HUES48 (cell line): ENCODE measurements around the gene TNIP1.

Experiments used
- H3K27ac ChIP-seq: one replicate; pipeline ENCODE4 v1.7.0; 2013; ENCODE audit warnings: low read depth, low read length, inconsistent platforms
- H3K27me3 ChIP-seq: 2 replicates; pipeline ENCODE4 v1.6.1; 2013; ENCODE audit warnings: mild to moderate bottlenecking, low read length; ENCODE audit not compliant: control insufficient read depth, insufficient read depth
- H3K36me3 ChIP-seq: 2 replicates; pipeline ENCODE4 v1.6.1; 2013; ENCODE audit warnings: low read length; ENCODE audit not compliant: control insufficient read depth, insufficient read depth
- H3K4me1 ChIP-seq: 2 replicates; pipeline ENCODE4 v1.6.1; 2013; ENCODE audit warnings: mild to moderate bottlenecking, low read length; ENCODE audit not compliant: control insufficient read depth, insufficient read depth
- H3K4me3 ChIP-seq: 2 replicates; pipeline ENCODE4 v1.5.1; 2013; ENCODE audit warnings: mild to moderate bottlenecking, low read depth, low read length
- H3K9ac ChIP-seq: 2 replicates; pipeline ENCODE4 v1.6.1; 2013; ENCODE audit warnings: mild to moderate bottlenecking, low read depth, low read length, moderate library complexity
- H3K9me3 ChIP-seq: 2 replicates; pipeline ENCODE4 v1.6.1; 2013; ENCODE audit warnings: low read length; ENCODE audit not compliant: control insufficient read depth, insufficient read depth

TNIP1 gene

DNA sequence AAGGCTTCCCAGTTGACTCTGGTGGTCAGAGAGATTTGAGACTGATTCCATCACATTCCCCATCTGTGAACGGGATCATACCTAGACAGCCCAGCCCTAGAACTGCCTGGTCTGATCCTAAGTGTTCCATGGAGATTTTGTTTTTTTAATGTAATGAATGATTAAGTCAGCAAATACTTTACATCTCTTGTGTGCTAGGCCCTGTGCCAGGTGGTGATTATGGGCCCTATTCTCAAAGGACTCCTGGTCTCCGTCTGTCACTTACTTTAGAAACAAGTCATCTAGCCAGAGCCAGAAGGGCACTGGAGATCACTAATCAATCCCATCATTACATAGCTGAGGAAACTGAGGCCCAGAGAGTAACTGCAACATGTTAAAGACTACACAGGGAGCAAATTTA is 61.5 kb downstream of the TNIP1 start:
- Histone ChIP-seq H3K9ac (no peak overlapping the region), H3K4me3 (no peak overlapping the region), H3K27ac (no peak overlapping the region), H3K36me3 (no peaks in the 10 kb centered on the region), H3K4me1 (peaks cover 4% of the 10 kb centered on the region), H3K27me3 (peaks cover 32% of the 10 kb centered on the region), H3K9me3 (no peaks in the 10 kb centered on the region)

DNA sequence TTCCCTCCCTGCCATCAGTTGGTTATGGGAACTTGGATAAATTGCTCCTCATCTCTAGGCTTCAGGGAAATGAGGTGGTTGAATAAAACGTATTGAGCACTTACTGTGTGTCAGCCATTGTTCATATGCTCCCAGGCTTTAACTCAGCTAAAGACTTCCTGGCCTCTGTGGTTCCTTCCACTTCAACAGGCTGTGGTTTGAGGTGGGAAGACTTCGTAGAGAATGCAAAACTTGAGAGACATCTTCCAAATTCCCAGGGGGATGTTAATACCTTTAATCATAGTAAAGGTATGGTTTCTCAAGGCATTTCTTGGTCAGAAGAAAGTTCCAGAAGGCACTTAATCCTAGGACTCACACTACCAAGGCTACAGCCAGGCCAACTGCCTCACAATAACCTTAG is 62.0 kb downstream of the TNIP1 start:
- peaks cover 32% of the 10 kb centered on the region for H3K27me3 ChIP-seq
- no peak overlapping the region for H3K27ac ChIP-seq
- H3K4me3 ChIP-seq, result no peak overlapping the region
- peaks cover 4% of the 10 kb centered on the region for H3K4me1 ChIP-seq
- H3K9me3 ChIP-seq, result no peaks in the 10 kb centered on the region
- H3K36me3 ChIP-seq, result no peaks in the 10 kb centered on the region
- no peak overlapping the region for H3K9ac ChIP-seq

DNA sequence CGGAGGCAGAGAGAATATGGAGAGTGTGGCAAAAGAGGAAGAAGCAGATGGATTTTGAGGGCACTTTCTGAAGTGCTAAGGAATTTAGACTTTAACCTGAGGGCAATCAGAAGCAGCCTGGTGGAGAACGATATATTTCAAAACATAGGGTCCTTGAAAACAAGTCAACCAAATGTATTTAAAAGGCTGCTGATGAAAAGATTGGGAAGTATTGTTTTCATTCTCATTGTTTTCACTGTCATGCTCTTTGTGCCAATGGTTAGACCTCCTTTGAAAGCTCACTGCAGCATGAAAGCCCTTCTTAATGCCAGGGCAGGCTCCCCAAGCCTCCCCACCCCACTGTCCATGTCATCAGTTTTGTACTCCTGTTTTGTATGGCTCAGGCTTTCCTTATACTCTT is 62.9 kb downstream of the TNIP1 start:
- peaks cover 4% of the 10 kb centered on the region for H3K4me1 ChIP-seq
- peaks cover 32% of the 10 kb centered on the region for H3K27me3 ChIP-seq
- no peaks in the 10 kb centered on the region for H3K9me3 ChIP-seq
- H3K9ac ChIP-seq, result no peak overlapping the region
- H3K4me3 ChIP-seq, result no peak overlapping the region
- H3K27ac ChIP-seq, result no peak overlapping the region
- H3K36me3 ChIP-seq, result no peaks in the 10 kb centered on the region

DNA sequence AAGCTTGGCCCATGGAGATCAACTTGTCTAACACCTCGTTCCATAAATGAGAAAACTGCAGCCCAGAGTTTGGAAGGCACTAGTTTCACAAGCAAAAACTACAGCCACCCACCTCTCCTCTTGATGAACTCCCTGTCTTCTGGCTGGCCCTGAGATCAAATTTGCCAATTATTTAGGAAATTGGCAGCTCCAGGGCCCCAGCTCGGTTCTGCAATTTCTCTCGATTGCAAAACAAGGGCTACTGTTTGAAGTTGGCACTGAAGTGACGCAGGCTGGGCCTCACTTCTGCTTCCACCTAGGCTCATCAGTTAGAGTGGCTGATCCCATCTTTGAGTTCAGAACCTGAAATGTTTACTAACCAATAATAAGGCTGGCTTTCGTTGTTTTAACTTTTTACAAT is 64.1 kb downstream of the TNIP1 start:
- Histone ChIP-seq H3K36me3 (no peaks in the 10 kb centered on the region), H3K4me1 (peaks cover 4% of the 10 kb centered on the region), H3K9me3 (no peaks in the 10 kb centered on the region)

DNA sequence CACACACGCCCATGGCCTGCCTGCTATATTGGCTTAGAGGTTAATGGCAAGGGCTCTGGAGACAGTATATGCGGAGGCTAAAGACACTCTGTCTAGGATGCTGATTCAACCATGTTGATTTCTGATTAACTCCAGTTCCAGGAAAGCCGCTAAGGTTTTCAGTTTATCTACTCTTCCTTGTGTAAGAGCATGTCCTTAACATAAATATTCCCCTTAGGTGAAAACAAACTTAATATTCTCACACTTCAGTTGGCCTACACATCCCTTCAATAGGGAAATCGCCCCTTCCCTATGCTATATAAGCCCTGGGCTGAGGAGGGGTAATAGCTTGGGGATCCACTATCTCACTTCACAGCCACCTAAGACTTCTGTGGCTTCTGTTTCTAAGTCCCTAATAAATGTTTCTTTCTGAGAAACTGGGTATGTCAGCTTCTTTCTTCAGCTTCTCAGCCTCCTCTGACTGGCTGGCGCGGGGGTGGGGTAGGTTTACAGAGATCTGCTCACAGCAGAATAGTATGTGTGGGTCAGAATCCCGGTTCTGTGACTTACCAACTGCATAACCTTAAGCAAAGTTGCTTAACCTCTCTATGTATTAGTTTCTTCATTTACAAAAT is 64.8 kb downstream of the TNIP1 start:
- H3K27ac ChIP-seq, result no peak overlapping the region
- no peaks in the 10 kb centered on the region for H3K36me3 ChIP-seq
- H3K4me1 ChIP-seq, result peaks cover 2% of the 10 kb centered on the region
- peaks cover 18% of the 10 kb centered on the region for H3K27me3 ChIP-seq
- no peak overlapping the region for H3K9ac ChIP-seq
- no peaks in the 10 kb centered on the region for H3K9me3 ChIP-seq
- H3K4me3 ChIP-seq, result no peak overlapping the region

More for the DNA sequence above, 64.1 kb downstream of the TNIP1 start:
- no peak overlapping the region for H3K9ac ChIP-seq
- H3K27ac ChIP-seq, result no peak overlapping the region
- peaks cover 24% of the 10 kb centered on the region for H3K27me3 ChIP-seq
- H3K4me3 ChIP-seq, result no peak overlapping the region

DNA sequence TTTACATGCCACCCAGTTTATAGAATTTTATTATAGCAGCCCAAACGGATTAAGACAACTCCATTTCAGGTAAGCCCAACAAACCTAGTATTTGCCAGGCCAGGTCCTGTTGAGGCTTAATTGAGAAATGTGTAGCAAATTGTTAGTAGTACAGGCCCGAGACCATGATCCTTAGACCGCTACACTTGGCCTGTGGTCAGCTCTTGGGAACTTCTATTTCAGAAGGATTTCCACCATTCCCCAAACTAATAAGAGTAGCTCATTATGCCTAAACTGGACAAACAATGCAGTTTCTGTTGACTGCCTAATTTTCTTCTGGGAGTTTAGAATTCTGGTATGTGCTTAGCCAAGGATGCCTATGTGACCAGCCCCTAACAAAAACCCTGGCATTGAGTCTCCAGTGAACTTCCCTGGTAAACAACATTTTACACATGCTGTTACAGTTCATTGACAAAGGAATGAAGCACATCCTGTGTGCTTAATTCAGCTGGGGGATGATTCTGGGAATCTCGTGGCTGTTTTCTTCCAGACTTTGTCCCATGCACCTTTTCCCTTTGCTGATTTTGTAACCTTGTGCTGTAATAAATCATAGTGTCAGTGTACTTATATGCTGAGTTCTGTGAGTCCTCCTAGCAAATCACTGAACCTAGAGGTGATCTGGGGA is 66.0 kb downstream of the TNIP1 start:
- no peak overlapping the region for H3K27ac ChIP-seq
- H3K9ac ChIP-seq, result no peak overlapping the region
- H3K36me3 ChIP-seq, result no peaks in the 10 kb centered on the region
- H3K27me3 ChIP-seq, result peaks cover 12% of the 10 kb centered on the region
- no peaks in the 10 kb centered on the region; the same call in 1 of the 2 replicates for H3K4me1 ChIP-seq
- no peaks in the 10 kb centered on the region for H3K9me3 ChIP-seq
- H3K4me3 ChIP-seq, result no peak overlapping the region

DNA sequence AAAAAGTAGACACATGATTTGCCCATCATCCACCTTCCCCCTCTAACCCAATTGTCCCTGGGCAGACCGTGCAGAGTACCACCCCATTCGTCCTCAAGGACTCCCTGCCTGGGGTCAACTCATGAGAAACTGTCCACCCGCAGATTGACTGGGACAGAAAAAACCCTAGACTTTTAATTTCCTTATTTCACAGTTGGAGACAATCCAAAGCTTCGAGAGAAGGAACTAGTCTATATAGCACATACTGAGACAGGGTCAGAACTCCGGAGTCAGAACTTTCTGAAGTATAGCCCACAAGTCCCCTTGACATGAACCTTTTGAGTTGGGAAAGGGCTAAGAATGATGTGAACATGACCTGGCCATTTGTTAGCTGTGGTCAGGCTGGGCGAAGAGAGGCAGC is 68.0 kb downstream of the TNIP1 start:
- H3K36me3 ChIP-seq, result no peaks in the 10 kb centered on the region
- H3K4me1 ChIP-seq, result no peaks in the 10 kb centered on the region
- no peak overlapping the region for H3K4me3 ChIP-seq
- no peak overlapping the region for H3K27ac ChIP-seq
- no peaks in the 10 kb centered on the region for H3K9me3 ChIP-seq
- no peak overlapping the region for H3K9ac ChIP-seq
- H3K27me3 ChIP-seq, result peaks cover under 1% of the 10 kb centered on the region; the same call in 1 of the 2 replicates

DNA sequence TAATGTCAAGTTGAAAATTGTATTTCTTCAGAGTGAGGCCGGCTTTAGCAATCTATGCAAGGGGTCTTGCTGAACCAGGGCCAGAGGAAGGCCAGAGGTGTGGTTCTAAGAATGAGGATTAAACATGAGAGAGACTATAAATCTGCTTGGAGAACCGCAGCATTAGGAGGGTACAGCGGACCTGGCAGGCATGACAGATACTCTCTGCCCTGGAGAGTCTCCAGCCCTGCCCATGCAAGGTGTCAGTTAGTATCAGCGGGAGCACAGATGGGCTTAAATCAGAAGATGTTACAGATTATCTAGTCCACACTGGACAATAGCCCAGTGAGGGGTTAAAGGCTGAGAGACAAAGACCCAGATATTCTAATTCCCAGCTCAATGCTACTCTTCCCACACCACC is 71.9 kb downstream of the TNIP1 start:
- Histone ChIP-seq H3K4me3 (no peak overlapping the region), H3K9ac (no peak overlapping the region), H3K36me3 (no peaks in the 10 kb centered on the region), H3K27me3 (no peaks in the 10 kb centered on the region), H3K4me1 (no peaks in the 10 kb centered on the region), H3K9me3 (no peaks in the 10 kb centered on the region), H3K27ac (no peak overlapping the region)

DNA sequence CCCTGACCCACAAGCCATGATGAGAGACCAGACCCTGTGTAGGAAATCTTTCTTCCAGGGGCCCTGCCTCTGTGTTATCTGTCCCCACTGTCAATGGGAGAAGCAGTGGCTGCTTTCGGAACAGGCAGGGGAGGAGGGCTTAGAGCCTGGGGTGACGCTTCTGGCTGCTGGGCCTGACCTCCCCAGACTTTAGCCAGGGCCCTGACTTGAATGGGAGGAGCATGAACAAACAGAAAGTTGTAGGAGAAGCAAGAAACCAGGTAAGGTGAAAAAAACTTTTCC is 72.7 kb downstream of the TNIP1 start:
- H3K4me3 ChIP-seq, result no peak overlapping the region
- H3K4me1 ChIP-seq, result no peaks in the 10 kb centered on the region
- no peaks in the 10 kb centered on the region for H3K36me3 ChIP-seq

DNA sequence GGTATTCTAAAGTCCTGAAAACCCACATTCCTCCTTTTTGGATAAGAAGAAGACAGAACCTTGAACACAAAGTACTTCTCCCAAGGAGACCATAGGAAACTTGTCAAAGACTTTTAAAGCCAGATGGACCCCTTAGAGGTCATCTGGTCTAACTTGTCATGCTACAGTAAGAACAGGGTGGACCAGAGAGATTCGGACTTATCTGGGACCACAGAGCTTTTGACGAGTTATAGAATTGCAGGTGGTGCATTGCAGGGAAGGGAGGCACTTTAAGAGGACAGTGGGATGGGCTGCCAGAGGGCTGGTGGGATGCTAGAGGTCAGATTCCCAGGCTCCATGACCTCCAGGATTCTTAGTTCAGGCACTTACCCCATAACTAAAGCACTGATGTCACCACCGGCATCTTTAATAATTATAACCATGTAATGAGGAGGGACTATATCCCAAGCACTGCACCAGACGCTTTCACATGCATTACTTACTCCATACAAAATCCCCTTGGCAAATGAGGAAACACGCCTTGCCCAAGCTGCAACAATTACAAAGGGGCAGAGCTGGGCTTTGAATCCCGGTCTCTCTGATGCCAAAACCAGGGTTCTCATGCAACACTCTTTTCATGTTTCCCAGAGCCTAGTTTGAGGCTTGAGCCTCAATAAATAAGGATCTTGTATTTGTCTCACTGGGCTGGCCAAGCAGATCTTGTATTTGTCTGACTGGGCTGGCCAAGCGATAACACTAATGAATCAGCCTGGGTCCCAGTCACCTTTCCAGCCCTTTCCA is 73.2 kb downstream of the TNIP1 start:
- H3K9me3 ChIP-seq, result no peaks in the 10 kb centered on the region
- no peak overlapping the region for H3K27ac ChIP-seq
- H3K9ac ChIP-seq, result no peak overlapping the region
- H3K27me3 ChIP-seq, result no peaks in the 10 kb centered on the region
- no peaks in the 10 kb centered on the region for H3K36me3 ChIP-seq
- H3K4me1 ChIP-seq, result no peaks in the 10 kb centered on the region
- H3K4me3 ChIP-seq, result no peak overlapping the region

More for the DNA sequence above, 72.7 kb downstream of the TNIP1 start:
- no peaks in the 10 kb centered on the region for H3K27me3 ChIP-seq
- no peak overlapping the region for H3K9ac ChIP-seq
- no peak overlapping the region for H3K27ac ChIP-seq
- no peaks in the 10 kb centered on the region for H3K9me3 ChIP-seq

DNA sequence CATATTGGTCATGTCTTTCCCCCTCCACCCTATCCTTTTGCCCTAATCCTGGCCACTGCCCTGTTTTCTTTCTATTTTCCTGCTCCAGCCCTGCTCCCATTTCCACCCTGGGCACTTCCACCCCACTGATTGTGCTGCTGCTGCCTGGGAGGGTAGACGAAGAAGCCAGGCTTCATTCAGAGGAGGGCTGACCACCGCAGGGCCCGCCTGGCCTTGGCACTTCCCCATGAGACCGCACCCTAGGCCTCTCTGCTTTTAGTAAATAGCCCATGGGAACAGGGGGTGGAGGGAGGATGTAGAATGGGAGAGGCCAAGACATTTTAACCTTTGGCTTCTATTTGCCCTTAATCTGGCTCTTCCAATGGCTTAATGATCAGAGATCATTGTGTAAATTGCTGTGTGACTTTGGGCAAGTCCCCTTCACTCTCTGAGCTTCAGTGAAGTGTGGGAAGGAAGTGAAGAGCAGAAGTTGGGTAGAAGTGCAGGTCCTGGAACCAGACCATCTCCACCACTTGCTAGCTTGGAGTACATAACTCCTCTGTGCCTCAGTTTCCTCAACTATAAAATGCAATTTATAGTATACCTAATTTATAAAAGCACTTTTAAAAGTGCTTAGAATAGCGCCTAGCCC is 74.0 kb downstream of the TNIP1 start:
- Histone ChIP-seq H3K9ac (no peak overlapping the region), H3K4me3 (no peak overlapping the region), H3K9me3 (no peaks in the 10 kb centered on the region), H3K27me3 (no peaks in the 10 kb centered on the region), H3K4me1 (no peaks in the 10 kb centered on the region), H3K36me3 (no peaks in the 10 kb centered on the region), H3K27ac (no peak overlapping the region)
